GM18508 (cell line): ENCODE measurements around the gene CSMD2.

Source experiments
- ATAC-seq: cut with Tn5 transposase; IDR thresholded peaks from one replicate; pipeline ENCODE4 v1.9.1; 2021; ENCODE audit warnings: moderate number of reproducible peaks; ENCODE audit not compliant: insufficient read depth, unreplicated experiment

The CSMD2 gene

GRCh38 chr1:34162852-34163766 lies 1.9 kb downstream of the CSMD2 start:
- no peak for ATAC-seq

- ATAC-seq, result no peak
Observed at GRCh38 chr1:34156739-34157138, 8.3 kb downstream of the CSMD2 start.

GRCh38 chr1:34155860-34156259 lies 9.2 kb downstream of the CSMD2 start:
- ATAC-seq, result no peak

GRCh38 chr1:34153246-34153645 lies 11.8 kb downstream of the CSMD2 start:
- no peak for ATAC-seq

GRCh38 chr1:34149501-34149900 lies 15.5 kb downstream of the CSMD2 start:
- no peak for ATAC-seq

GRCh38 chr1:34147301-34147700 lies 17.7 kb downstream of the CSMD2 start:
- ATAC-seq, result no peak

GRCh38 chr1:34144766-34145165 lies 20.3 kb downstream of the CSMD2 start:
- no peak for ATAC-seq

GRCh38 chr1:34143975-34144374 lies 21.1 kb downstream of the CSMD2 start:
- no peak for ATAC-seq

GRCh38 chr1:34140011-34140676 lies 24.9 kb downstream of the CSMD2 start:
- no peak for ATAC-seq

GRCh38 chr1:34137411-34137810 lies 27.6 kb downstream of the CSMD2 start:
- ATAC-seq, result no peak

GRCh38 chr1:34132161-34132420 lies 32.9 kb downstream of the CSMD2 start:
- ATAC-seq, result no peak

- no peak for ATAC-seq
Observed at GRCh38 chr1:34131396-34132160, 33.5 kb downstream of the CSMD2 start.

GRCh38 chr1:34130306-34130705 lies 34.7 kb downstream of the CSMD2 start:
- no peak for ATAC-seq

- ATAC-seq, result no peak
Observed at GRCh38 chr1:34129630-34130029, 35.4 kb downstream of the CSMD2 start.

GRCh38 chr1:34128186-34128889 lies 36.7 kb downstream of the CSMD2 start:
- no peak for ATAC-seq

- ATAC-seq, result no peak
Observed at GRCh38 chr1:34127006-34128000, 37.7 kb downstream of the CSMD2 start.

- no peak for ATAC-seq
Observed at GRCh38 chr1:34126486-34126885, 38.5 kb downstream of the CSMD2 start.

- ATAC-seq, result no peak
Observed at GRCh38 chr1:34125721-34126380, 39.2 kb downstream of the CSMD2 start.
